PFSK-1 (cell line): ENCODE measurements around the gene CEP72.

Experiments
- FOXP2 ChIP-seq: optimal IDR thresholded peaks from 2 replicates; pipeline ENCODE3; 2011; ENCODE audit warnings: borderline replicate concordance, control low read depth, inconsistent platforms; ENCODE audit not compliant: insufficient read depth; ENCODE audit errors: extremely low read length, extremely low read depth
- POLR2AphosphoS5 ChIP-seq: IDR thresholded peaks from 2 replicates; pipeline ENCODE4 v1.6.1; 2012; ENCODE audit warnings: low read depth, mild to moderate bottlenecking, control low read depth, low read length, moderate library complexity
- SIN3A ChIP-seq: IDR thresholded peaks from 2 replicates; pipeline ENCODE4 v1.6.1; 2012; ENCODE audit warnings: mild to moderate bottlenecking, low read length, moderate library complexity, borderline replicate concordance; ENCODE audit not compliant: insufficient read depth
- TAF1 ChIP-seq: IDR thresholded peaks from 2 replicates; pipeline ENCODE4 v1.6.1; 2012; ENCODE audit warnings: low read length, control low read depth, borderline replicate concordance; ENCODE audit not compliant: insufficient read depth
- TF ChIP-seq, protein P1 (sequence below), 2 experiments: IDR thresholded peaks; 2 replicates each; pipeline versions ENCODE4 v1.6.1 to v1.8.0; 2011 to 2012; ENCODE audit warnings: low read depth in 2 of 2, low read length in 2 of 2, control low read depth in 1 of 2, inconsistent platforms in 1 of 2, mild to moderate bottlenecking in 1 of 2, moderate library complexity in 1 of 2; ENCODE audit not compliant: insufficient read depth in 1 of 2

The CEP72 gene

GRCh38 chr5:640461-641330, 28.6 kb downstream of the CEP72 start:
- TF ChIP-seq FOXP2 (no peak), SIN3A (no peak), TAF1 (no peak), POLR2AphosphoS5 (no peak)

GRCh38 chr5:641331-641765, 29.2 kb downstream of the CEP72 start:
- TF ChIP-seq SIN3A (no peak), TAF1 (no peak), FOXP2 (no peak)

DNA sequence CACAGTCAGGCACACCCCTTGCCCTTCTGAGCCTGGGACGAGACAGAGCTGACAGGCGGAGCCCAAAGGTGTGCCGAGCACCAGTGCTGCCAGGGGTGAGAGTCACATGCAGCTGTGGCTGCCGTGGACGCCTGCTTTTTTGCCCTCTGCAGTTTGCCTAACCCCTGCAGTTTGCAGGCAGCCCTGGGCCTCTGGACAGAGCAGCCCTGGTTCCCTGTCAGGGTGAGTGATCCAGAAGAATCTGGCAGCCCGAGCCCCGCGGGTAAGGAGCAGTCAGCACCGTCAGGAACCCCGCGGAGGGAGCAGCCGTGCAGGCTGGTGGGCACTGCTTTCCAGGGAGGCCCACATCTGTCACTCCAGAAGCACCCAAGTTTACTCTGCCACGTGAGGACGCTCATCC, 30.3 kb downstream of the CEP72 start:
- TF ChIP-seq TAF1: no peak
- no peak for TF ChIP-seq SIN3A
- TF ChIP-seq POLR2AphosphoS5: no peak
- TF ChIP-seq, protein P1, sequence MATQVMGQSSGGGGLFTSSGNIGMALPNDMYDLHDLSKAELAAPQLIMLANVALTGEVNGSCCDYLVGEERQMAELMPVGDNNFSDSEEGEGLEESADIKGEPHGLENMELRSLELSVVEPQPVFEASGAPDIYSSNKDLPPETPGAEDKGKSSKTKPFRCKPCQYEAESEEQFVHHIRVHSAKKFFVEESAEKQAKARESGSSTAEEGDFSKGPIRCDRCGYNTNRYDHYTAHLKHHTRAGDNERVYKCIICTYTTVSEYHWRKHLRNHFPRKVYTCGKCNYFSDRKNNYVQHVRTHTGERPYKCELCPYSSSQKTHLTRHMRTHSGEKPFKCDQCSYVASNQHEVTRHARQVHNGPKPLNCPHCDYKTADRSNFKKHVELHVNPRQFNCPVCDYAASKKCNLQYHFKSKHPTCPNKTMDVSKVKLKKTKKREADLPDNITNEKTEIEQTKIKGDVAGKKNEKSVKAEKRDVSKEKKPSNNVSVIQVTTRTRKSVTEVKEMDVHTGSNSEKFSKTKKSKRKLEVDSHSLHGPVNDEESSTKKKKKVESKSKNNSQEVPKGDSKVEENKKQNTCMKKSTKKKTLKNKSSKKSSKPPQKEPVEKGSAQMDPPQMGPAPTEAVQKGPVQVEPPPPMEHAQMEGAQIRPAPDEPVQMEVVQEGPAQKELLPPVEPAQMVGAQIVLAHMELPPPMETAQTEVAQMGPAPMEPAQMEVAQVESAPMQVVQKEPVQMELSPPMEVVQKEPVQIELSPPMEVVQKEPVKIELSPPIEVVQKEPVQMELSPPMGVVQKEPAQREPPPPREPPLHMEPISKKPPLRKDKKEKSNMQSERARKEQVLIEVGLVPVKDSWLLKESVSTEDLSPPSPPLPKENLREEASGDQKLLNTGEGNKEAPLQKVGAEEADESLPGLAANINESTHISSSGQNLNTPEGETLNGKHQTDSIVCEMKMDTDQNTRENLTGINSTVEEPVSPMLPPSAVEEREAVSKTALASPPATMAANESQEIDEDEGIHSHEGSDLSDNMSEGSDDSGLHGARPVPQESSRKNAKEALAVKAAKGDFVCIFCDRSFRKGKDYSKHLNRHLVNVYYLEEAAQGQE (IDR thresholded peaks at IDR 0.05; ENCODE audit: insufficient read depth in 1 of 2, low read depth in 2 of 2, low read length in 2 of 2): no peak
- no peak for TF ChIP-seq FOXP2

GRCh38 chr5:643351-643801, 31.2 kb downstream of the CEP72 start:
- TF ChIP-seq FOXP2 (no peak), POLR2AphosphoS5 (no peak)
- TF ChIP-seq, protein P1 (IDR thresholded peaks at IDR 0.05; ENCODE audit: insufficient read depth in 1 of 2, low read depth in 2 of 2, low read length in 2 of 2): no peak

GRCh38 chr5:643811-644271, 31.7 kb downstream of the CEP72 start:
- TF ChIP-seq FOXP2 (no peak), TAF1 (no peak), SIN3A (no peak), POLR2AphosphoS5 (no peak)
- TF ChIP-seq, protein P1 (IDR thresholded peaks at IDR 0.05; ENCODE audit: insufficient read depth in 1 of 2, low read depth in 2 of 2, low read length in 2 of 2): no peak

DNA sequence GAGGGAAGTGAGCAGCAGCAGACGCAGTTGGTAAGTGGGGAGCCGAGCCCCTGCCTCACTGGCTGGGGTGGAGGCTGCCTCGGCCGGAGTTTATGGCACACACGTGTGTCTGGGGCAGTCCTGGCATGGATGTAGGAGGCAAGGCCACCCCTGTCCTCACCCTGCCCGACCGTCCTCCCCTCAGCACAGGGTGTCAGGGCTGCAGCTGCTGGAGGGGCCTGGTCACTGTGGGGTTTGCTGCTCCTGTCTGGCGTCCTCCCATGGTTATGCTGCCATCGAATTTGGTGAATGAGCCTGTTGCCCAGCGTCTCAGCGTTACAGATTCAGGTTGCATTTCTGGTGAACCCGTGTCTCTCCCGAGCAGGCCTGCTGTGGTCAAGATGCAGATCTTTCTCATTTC, 32.4 kb downstream of the CEP72 start:
- TF ChIP-seq FOXP2 (no peak), POLR2AphosphoS5 (no peak), SIN3A (no peak), TAF1 (no peak)
- TF ChIP-seq, protein P1 (IDR thresholded peaks at IDR 0.05; ENCODE audit: insufficient read depth in 1 of 2, low read depth in 2 of 2, low read length in 2 of 2): no peak
